CD4-positive, alpha-beta memory T cell (primary cell): ENCODE measurements around the gene RP2. TPM values are rescaled to one million over a fixed set of nuclear protein-coding genes. Genes with fewer than 3 reads are reported as not detected.

Experiments
- polyA plus RNA-seq, 2 donors: library from polyadenylated mRNA; unstranded; fragments of 300-500 nt; fragmentation: Illumina TruSeq; gene quantifications; one replicate each; pipeline ENCODE4 v1.2.3, GENCODE V29; 2021
- total RNA-seq, 2 experiments: library from RNA; stranded (reverse); gene quantifications; one replicate each; pipeline ENCODE4 v1.2.3, GENCODE V29; 2021

The RP2 gene
- total and polyA plus RNA-seq, 4 experiments from 2014 or later = 5.8 to 9.7 (median 7.3) TPM

Other genes starting within 250 kb of the RP2 start
- 1 to 10 TPM; 2.8 to 3.5 TPM for gene SLC9A7, start 77.9 kb upstream of the RP2 start, total RNA-seq
- gene SLC9A7, start 77.9 kb upstream of the RP2 start, polyA plus RNA-seq = 1 to 10 TPM in 1 of 2 donors, under 1 TPM in 1; 0.42 to 1.2 TPM
- gene JADE3, start 75.4 kb downstream of the RP2 start, total RNA-seq = under 1 TPM; 0.44 to 0.58 TPM
- under 1 TPM in 1 of 2 donors, not detected in 1; 0.25 TPM for gene JADE3, start 75.4 kb downstream of the RP2 start, polyA plus RNA-seq
- not detected for gene RGN, start 241.4 kb downstream of the RP2 start, total RNA-seq
- not detected for gene RGN, start 241.4 kb downstream of the RP2 start, polyA plus RNA-seq